A673 (cell line): Measurements from ENCODE around the gene GRIK3. TPM values are rescaled to one million over a fixed set of nuclear protein-coding genes. Genes with fewer than 3 reads are reported as not detected.

Experiments
- BruUV-seq: library from RNA; stranded (reverse); fragments of 400-500 nt; replicated peaks from 2 replicates; lab custom pipeline; 2021; lab: Mats Ljungman, UMichigan
- CTCF ChIA-PET: fragments of 300-600 bp; sonication (Branson Sonifier 250); formaldehyde crosslinking; loops from one replicate; lab custom pipeline; 2022; ENCODE audit warnings: antibody characterized with exemption; lab: Charles Lee
- POLR2A ChIA-PET: fragments of 300-600 bp; sonication (Branson Sonifier 250); formaldehyde crosslinking; loops from one replicate; lab custom pipeline; 2022; ENCODE audit warnings: antibody characterized with exemption; ENCODE audit not compliant: low non-redundant PET; lab: Charles Lee
- DNase-seq: peaks from one replicate; pipeline ENCODE4 v3.0.0-alpha.2; 2015; ENCODE audit warnings: low spot score
- H3K27ac ChIP-seq: fragments of 200-600 bp; sonication (generic); 2 replicates; pipeline ENCODE4 v1.5.1; 2016; ENCODE audit warnings: mixed run types, low read depth, mild to moderate bottlenecking, mixed read lengths, antibody characterized with exemption, low read length; ENCODE audit not compliant: poor library complexity, severe bottlenecking
- H3K27me3 ChIP-seq: fragments of 200-600 bp; sonication (generic); replicated peaks from 2 replicates; pipeline ENCODE4 v1.6.1; 2017; ENCODE audit warnings: mixed run types, low read depth, mild to moderate bottlenecking, mixed read lengths, antibody characterized with exemption, low read length; ENCODE audit not compliant: insufficient read depth, poor library complexity
- H3K36me3 ChIP-seq: fragments of 200-600 bp; sonication (generic); 2 replicates; pipeline ENCODE4 v1.6.1; 2016; ENCODE audit warnings: mixed run types, mild to moderate bottlenecking, mixed read lengths, antibody characterized with exemption, low read length; ENCODE audit not compliant: insufficient read depth, poor library complexity, severe bottlenecking
- H3K4me1 ChIP-seq: fragments of 200-600 bp; sonication (generic); 2 replicates; pipeline ENCODE4 v1.6.1; 2017; ENCODE audit warnings: mixed run types, mild to moderate bottlenecking, mixed read lengths, antibody characterized with exemption, low read length; ENCODE audit not compliant: insufficient read depth, poor library complexity, severe bottlenecking
- H3K4me3 ChIP-seq: fragments of 200-600 bp; sonication (generic); 2 replicates; pipeline ENCODE4 v1.5.1; 2016; ENCODE audit warnings: low read depth, mixed run types, mild to moderate bottlenecking, mixed read lengths, low read length; ENCODE audit not compliant: poor library complexity, severe bottlenecking
- H3K9me3 ChIP-seq: fragments of 200-600 bp; sonication (generic); 2 replicates; pipeline ENCODE4 v1.6.1; 2016; ENCODE audit warnings: mixed run types, low read depth, mild to moderate bottlenecking, mixed read lengths, antibody characterized with exemption, low read length; ENCODE audit not compliant: poor library complexity, severe bottlenecking
- EZH2 ChIP-seq: fragments of 200-600 bp; sonication (generic); IDR thresholded peaks from 2 replicates; pipeline ENCODE4 v1.6.1; 2017; ENCODE audit warnings: borderline replicate concordance, low read depth, mild to moderate bottlenecking, mixed read lengths, antibody characterized with exemption, low read length; ENCODE audit not compliant: poor library complexity, severe bottlenecking
- intact Hi-C: fragments of 100-400 bp; cut with micrococcal nuclease; formaldehyde crosslinking; loops from one replicate; pipeline ENCODE4 v1.10.0; 2022; ENCODE audit not compliant: unreplicated experiment
- total RNA-seq: library from RNA; stranded (reverse); gene quantifications from 2 replicates; pipeline ENCODE4 v1.2.3, GENCODE V29; 2021
- TF ChIP-seq, protein P1 (sequence below): fragments of 300-800, 200-600 bp; sonication (generic); conservative IDR thresholded peaks from 2 replicates; pipeline ENCODE4 v1.5.1; 2017; ENCODE audit warnings: low read depth, mild to moderate bottlenecking, antibody characterized with exemption, low read length, moderate library complexity, mixed read lengths

The GRIK3 gene
- total RNA-seq, 1 experiment from 2014 or later: 0.17 TPM

DNA sequence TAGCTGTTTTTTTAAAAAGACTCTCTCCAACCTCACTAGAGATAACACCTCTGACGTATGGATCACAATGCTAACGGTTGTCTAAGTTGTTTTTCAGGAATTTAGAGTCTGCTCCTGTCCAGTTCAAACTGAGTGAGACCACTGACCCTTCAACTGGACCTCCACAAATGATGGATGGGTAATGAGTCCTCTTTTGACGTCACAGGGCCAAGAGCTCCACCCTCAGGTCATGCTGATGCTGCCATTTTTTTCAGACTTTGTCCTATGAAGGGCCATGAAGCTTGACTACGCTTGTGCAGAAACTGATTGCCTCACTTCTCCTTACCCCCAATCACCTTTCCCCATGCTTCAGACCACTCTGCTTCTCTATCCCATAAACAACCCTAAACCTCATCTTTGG is 16.6 kb downstream of the GRIK3 start:
- H3K4me3 ChIP-seq: no peak overlapping the region
- H3K27me3 ChIP-seq: no peaks in the 10 kb centered on the region
- no TSS peak for BruUV-seq
- intact Hi-C loops: no loop called here
- no peak overlapping the region for H3K27ac ChIP-seq
- ChIA-PET POLR2A (no interaction called here), CTCF (no interaction called here)
- H3K4me1 ChIP-seq: no peaks in the 10 kb centered on the region
- TF ChIP-seq, protein P1, sequence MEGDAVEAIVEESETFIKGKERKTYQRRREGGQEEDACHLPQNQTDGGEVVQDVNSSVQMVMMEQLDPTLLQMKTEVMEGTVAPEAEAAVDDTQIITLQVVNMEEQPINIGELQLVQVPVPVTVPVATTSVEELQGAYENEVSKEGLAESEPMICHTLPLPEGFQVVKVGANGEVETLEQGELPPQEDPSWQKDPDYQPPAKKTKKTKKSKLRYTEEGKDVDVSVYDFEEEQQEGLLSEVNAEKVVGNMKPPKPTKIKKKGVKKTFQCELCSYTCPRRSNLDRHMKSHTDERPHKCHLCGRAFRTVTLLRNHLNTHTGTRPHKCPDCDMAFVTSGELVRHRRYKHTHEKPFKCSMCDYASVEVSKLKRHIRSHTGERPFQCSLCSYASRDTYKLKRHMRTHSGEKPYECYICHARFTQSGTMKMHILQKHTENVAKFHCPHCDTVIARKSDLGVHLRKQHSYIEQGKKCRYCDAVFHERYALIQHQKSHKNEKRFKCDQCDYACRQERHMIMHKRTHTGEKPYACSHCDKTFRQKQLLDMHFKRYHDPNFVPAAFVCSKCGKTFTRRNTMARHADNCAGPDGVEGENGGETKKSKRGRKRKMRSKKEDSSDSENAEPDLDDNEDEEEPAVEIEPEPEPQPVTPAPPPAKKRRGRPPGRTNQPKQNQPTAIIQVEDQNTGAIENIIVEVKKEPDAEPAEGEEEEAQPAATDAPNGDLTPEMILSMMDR: no peak
- TF ChIP-seq EZH2: no peak
- no peaks in the 10 kb centered on the region for H3K36me3 ChIP-seq
- DNase-seq: no peak
- H3K9me3 ChIP-seq: no peaks in the 10 kb centered on the region

DNA sequence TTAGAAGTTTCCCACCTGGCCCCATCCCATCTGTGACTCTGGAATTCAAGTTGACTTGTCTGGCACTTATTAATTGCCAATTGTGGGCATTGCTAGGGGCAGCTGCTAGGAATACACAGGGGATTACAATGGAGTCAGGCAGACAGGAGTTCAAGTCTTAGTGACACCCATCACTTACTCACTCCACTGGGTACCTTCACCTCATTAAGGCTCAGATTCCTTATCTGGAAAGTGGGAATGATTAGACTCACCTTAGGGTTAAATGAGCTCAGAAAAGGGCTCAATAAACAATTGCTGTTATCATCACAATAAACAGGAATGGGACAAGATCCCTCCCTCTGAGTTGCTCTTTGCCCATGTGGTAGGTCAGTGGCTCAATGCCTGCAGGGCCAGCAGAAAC is 18.2 kb downstream of the GRIK3 start:
- no peaks in the 10 kb centered on the region for H3K36me3 ChIP-seq
- CTCF ChIA-PET: no interaction called here
- H3K4me3 ChIP-seq: no peak overlapping the region
- intact Hi-C loops: no loop called here
- no peaks in the 10 kb centered on the region for H3K4me1 ChIP-seq
- no TSS peak for BruUV-seq
- H3K27me3 ChIP-seq: no peaks in the 10 kb centered on the region
- no peak for DNase-seq
- H3K27ac ChIP-seq: no peak overlapping the region
- no peak for TF ChIP-seq EZH2
- TF ChIP-seq, protein P1: no peak
- no peaks in the 10 kb centered on the region for H3K9me3 ChIP-seq
- POLR2A ChIA-PET: no interaction called here

DNA sequence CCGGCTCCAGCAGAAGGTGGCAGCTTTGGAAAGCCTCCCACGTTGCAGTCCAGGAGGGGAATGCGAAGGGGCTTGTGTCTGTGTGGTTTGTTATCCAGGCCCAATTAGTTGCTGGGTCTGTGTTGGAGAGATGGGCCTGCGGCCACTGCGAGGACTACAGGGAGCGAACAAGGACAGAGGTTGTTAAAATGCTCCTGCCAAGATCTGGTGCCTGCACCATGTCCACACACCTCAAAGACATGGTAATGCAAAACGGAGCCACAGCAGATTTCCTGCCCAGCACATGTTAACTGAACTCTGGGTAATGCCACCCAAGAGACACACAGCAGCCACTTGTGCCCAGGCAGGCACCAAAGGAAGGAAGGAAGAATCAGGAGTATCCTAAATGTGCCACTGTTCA is 18.6 kb downstream of the GRIK3 start:
- Histone ChIP-seq H3K4me3 (no peak overlapping the region), H3K4me1 (no peaks in the 10 kb centered on the region), H3K9me3 (no peaks in the 10 kb centered on the region), H3K36me3 (no peaks in the 10 kb centered on the region), H3K27ac (no peak overlapping the region), H3K27me3 (no peaks in the 10 kb centered on the region)
- TF ChIP-seq, protein P1: no peak
- no peak for TF ChIP-seq EZH2
- DNase-seq: no peak
- POLR2A ChIA-PET: no interaction called here
- intact Hi-C loops: no loop called here
- no TSS peak for BruUV-seq
- CTCF ChIA-PET: no interaction called here
